ENCODE results near the gene SACM1L.

The SACM1L gene

GRCh38 chr3:45688882-45689786 lies at the start of gene SACM1L:
TSS of gene SACM1L (plus strand) at chr3:45689396. CDS start at chr3:45689466, 70 bp downstream.
- DNase-seq, result peak; percentile 99

- DNase-seq, result no peak
Observed at GRCh38 chr3:45640091-45640507, 49.1 kb upstream of the SACM1L start.

- peak; percentile 36 for DNase-seq
Observed at GRCh38 chr3:45640724-45641361, 48.4 kb upstream of the SACM1L start.

GRCh38 chr3:45641756-45642155 lies 47.4 kb upstream of the SACM1L start:
- no peak for DNase-seq

GRCh38 chr3:45642731-45643152 lies 46.5 kb upstream of the SACM1L start:
- DNase-seq, result peak; percentile 41

GRCh38 chr3:45644063-45644790 lies 45.0 kb upstream of the SACM1L start:
- DNase-seq, result peak; percentile 81

- peak; percentile 96 for DNase-seq
Observed at GRCh38 chr3:45644791-45645201, 44.4 kb upstream of the SACM1L start.

GRCh38 chr3:45646051-45646585 lies 43.1 kb upstream of the SACM1L start:
- peak; percentile 20 for DNase-seq

GRCh38 chr3:45647148-45647619 lies 42.0 kb upstream of the SACM1L start:
- DNase-seq, result peak; percentile 89

- no peak for DNase-seq
Observed at GRCh38 chr3:45653205-45653604, 36.0 kb upstream of the SACM1L start.

- DNase-seq, result no peak
Observed at GRCh38 chr3:45654397-45654944, 34.7 kb upstream of the SACM1L start.

- DNase-seq, result peak; percentile 33
Observed at GRCh38 chr3:45655906-45656305, 33.3 kb upstream of the SACM1L start.

GRCh38 chr3:45656575-45657363 lies 32.4 kb upstream of the SACM1L start:
- DNase-seq, result peak; percentile 95

- no peak for DNase-seq
Observed at GRCh38 chr3:45657853-45658252, 31.3 kb upstream of the SACM1L start.

- DNase-seq, result peak; percentile 83
Observed at GRCh38 chr3:45659661-45660566, 29.3 kb upstream of the SACM1L start.

- DNase-seq, result no peak
Observed at GRCh38 chr3:45660567-45660901, 28.7 kb upstream of the SACM1L start.

GRCh38 chr3:45664578-45664977 lies 24.6 kb upstream of the SACM1L start:
- no peak for DNase-seq

GRCh38 chr3:45665101-45665572 lies 24.1 kb upstream of the SACM1L start:
- peak; percentile 34 for DNase-seq

- DNase-seq, result peak; percentile 81
Observed at GRCh38 chr3:45666757-45667431, 22.3 kb upstream of the SACM1L start.

GRCh38 chr3:45667569-45667934 lies 21.6 kb upstream of the SACM1L start:
- no peak for DNase-seq

Measured in EL (cell line).